HG03025 (cell line): ENCODE data around the gene ADGRG1.

ENCODE experiments used
- ATAC-seq: cut with Tn5 transposase; IDR thresholded peaks from one replicate; pipeline ENCODE4 v1.9.1; 2021; ENCODE audit warnings: mild to moderate bottlenecking, moderate library complexity; ENCODE audit not compliant: unreplicated experiment, low FRiP score

Gene ADGRG1

GRCh38 chr16:57647136-57647875, 18.9 kb downstream of the ADGRG1 start:
- no peak for ATAC-seq

- no peak for ATAC-seq
Measured at GRCh38 chr16:57648125-57648524, 19.7 kb downstream of the ADGRG1 start.

DNA sequence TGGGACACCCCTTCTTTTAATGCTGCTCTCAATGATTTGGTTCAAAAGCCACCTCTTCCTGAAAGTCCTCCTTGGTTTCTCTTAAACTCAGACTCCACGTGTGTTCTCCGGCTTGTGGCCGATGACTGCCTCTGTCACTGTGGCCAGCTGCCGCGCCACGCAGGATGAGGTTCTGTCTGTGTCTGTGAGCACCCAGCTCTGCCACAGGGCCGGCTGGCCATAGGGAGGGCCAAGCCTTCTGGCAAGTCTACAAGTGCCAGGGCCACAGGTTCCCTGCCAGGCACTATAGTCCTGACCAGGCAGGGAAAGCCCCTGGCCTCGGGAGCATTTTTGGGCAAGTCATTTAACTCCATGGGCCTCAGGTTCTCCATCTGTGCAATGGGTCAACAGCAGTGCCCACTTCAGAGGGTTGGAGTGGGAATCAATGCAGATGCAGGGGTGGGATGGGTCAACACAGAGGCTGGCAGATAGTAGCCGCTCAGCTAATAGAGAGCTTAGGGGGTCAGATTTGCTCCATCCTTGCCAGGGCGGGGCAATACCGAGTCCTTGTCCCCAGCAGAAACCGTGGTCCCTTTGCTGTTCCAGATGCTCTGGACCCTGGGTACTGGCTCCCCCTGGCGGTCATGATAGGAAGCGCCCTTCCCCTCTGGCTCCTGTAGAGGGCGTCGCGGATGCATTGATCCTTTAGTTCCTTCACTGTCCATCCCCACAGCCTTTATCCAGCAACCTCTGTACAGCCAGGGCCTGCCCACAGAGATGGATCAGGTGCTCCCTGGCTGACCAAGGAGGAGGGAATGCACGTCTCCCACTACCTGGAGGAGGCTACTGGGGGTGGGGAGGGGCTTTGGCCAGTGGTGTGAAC, 20.4 kb downstream of the ADGRG1 start:
- peak; percentile 60 for ATAC-seq

DNA sequence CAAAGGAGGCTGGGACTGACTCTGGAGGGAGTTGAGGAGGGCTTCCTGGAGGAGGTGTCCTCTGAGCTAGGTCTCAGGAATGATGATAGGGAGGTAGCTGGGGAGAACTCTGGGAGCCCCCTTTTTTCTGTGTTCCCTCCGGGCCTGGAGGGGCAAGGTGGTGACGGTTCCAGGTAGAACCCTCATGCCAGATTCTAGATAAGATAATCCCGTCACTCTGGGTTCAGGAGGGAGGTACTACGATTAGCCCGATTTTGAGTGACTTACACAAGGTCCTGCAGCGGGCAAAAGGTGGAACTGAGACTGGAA, 21.0 kb downstream of the ADGRG1 start:
- no peak for ATAC-seq

GRCh38 chr16:57649846-57650245, 21.4 kb downstream of the ADGRG1 start:
- ATAC-seq = no peak

DNA sequence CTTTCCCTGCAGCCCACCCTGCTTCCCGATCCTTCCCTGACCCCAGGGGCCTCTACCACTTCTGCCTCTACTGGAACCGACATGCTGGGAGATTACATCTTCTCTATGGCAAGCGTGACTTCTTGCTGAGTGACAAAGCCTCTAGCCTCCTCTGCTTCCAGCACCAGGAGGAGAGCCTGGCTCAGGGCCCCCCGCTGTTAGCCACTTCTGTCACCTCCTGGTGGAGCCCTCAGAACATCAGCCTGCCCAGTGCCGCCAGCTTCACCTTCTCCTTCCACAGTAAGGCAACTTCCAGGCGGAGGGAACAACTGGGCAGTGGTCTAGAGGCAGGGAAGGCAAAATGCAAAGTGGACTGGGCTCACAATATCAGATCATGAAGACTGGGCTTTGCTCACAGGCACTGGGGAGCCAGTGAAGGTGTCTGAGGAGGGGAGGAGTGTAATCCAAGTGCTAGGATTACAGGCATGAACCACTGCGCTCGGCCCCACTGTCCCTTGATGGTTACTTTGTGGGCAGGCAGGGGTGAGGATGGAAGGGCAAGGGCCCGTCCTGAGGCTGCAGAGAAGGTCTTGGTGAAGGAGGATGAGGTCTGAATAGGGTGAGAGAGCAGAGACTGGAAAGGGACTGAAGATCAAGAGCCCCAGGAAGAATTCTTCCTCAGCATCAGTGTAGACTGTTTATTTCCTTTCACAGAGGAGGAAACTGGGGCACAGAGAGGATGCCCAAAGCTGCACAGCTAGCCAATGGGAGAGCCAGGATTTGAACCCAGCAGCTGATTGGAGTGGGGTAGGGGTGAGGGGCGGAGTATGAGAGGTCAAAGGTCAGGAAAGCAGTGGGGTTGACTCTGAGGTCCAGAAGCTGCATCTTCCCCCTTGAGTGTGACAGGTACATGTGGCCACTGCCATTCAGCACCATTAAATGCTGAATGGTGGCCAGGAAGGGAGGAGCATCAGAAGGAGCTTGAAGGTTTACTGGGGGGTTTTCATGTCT, 23.2 kb downstream of the ADGRG1 start:
- no peak for ATAC-seq

GRCh38 chr16:57652695-57653471, 24.5 kb downstream of the ADGRG1 start:
- ATAC-seq = no peak

- no peak for ATAC-seq
Measured at GRCh38 chr16:57653936-57654335, 25.5 kb downstream of the ADGRG1 start.

DNA sequence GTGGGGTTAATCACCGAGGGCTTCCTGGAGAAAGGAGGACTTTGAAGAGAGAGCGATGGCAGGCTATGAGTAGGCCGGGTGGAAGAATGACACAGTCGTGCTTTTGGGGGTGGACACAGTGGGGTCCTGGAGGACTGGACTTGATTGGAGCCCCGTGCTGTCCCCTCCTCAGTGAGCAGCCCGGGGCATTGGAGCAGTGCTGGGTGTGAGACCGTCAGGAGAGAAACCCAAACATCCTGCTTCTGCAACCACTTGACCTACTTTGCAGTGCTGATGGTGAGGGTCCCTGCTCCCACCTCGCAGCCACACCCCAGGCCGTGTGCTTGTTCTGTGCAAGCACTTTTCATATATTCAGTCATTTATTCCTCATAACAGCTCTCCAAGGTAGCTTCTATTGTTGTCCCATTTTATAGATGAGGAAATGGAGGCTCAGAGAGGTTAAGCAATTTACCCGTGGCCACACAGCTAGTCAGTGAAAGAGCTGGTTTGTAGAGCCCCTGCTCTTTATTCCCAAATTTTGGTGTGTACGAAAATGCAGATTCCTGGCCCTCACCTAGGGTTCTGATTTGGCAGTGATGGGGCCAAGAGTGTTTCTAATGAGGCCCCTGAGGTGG, 28.0 kb downstream of the ADGRG1 start:
- ATAC-seq = no peak

DNA sequence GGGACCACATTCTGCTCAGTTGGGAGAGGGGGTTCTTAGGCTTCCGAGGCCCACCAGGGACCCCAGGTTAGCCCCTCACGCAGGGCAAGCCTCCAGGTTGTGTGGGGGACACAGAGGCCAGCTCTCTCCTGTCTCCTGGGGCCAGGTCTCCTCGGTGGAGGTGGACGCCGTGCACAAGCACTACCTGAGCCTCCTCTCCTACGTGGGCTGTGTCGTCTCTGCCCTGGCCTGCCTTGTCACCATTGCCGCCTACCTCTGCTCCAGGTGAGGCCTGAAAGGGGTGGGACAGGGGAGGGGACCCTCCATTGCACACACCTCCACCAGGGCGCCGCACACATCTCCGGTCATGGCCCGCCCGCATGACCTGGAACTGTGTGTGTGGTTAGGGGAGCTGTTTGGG, 28.8 kb downstream of the ADGRG1 start:
- ATAC-seq = no peak

DNA sequence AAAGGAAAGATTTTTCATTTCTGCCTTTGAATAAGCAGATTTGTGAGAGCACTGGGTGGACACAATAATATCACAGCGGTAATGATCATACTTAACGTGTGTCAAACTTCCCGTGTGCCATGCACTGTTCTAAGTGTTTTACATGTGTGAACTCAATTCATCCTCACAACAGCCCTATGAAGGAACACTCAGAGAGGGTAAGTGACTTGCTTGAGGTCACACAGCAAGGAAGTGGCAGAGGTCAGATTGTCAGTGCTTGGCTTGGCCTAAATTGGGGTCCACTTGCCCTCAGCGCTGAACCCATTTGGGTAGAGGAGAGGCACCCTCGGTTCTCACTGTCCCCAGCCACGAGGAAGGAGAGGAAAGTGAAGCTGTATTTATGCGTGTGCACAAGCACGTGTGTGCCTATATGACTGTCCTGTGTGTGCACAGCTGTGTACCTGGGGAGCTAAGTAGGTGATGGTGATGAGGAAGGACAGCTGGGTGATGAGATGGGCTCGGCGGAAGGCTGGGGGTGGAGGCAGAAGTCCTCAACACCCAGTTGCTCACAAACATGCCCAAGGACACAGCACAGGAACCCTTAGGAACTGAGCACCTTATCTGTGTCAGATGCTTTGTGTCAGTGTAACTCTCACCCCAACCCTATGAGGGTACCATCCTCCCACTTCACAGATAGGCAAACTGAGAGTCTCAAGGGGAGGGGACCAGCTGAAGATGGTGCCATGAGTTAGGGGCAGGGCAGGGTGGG, 29.9 kb downstream of the ADGRG1 start:
- no peak for ATAC-seq

DNA sequence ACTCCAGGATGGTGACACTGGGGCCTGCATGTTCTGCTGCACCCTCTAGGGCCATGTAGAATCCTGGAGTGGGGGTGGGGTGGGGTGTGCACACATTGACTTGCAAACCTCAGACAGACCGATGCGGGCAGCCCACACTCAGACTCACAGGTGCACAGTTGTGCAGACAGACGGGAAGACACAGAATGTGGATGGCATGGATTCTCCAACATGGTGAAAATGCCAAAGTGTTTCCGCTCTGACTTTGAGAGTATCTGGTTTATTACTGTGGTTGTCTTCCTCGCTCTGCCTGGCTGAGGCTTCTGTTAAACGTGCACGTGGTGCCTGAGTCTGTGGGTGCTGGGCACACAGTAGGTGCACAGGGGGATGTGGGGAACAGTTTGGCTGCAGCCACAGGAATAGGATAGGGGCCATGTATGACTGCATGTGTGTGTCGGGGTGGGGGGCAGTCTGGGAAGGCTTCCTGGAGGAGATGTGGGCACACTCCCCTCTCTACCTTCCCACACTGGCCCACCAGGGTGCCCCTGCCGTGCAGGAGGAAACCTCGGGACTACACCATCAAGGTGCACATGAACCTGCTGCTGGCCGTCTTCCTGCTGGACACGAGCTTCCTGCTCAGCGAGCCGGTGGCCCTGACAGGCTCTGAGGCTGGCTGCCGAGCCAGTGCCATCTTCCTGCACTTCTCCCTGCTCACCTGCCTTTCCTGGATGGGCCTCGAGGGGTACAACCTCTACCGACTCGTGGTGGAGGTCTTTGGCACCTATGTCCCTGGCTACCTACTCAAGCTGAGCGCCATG, 30.6 kb downstream of the ADGRG1 start:
- no peak for ATAC-seq

DNA sequence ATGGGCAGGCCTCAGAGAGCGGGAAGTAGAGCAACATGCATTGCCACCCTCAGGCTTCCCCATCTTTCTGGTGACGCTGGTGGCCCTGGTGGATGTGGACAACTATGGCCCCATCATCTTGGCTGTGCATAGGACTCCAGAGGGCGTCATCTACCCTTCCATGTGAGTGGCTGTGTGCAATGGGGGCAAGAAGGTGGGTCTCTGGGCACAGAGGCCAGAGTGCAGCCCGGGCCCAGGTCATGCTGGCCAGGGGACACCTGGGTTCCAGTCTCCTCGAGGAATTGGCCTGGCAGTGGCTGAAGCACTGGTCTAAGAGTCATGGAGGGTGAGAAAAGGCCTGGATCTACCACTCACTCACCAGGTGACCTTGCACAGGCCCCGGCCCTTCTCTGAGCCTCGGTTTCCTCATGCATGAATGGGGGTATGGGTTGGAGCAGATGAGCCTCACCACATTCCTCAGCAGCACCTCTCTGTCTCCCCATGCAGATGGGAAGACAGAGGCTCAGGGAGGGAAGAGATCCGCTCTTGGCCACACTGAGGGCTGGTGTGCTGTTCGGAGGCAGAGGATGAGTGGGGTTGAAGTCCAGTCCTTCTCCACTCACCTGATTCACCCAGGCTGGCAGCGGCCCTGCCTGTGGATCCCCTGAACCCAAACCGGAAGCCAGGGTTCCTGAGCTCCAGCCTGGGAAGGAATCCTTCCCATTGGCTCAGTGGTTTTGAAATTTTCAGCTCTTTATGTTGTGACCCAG, 32.5 kb downstream of the ADGRG1 start:
- ATAC-seq = no peak

DNA sequence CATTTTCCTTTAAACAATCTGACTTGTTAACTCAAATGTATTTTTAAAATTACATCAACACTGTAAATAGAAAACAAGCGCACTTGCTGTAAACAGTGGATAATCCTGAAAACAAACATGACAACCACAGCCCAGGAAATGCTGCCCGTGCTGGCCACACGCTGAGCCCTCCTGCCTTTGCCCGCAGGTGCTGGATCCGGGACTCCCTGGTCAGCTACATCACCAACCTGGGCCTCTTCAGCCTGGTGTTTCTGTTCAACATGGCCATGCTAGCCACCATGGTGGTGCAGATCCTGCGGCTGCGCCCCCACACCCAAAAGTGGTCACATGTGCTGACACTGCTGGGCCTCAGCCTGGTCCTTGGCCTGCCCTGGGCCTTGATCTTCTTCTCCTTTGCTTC, 33.1 kb downstream of the ADGRG1 start:
- no peak for ATAC-seq

- no peak for ATAC-seq
Measured at GRCh38 chr16:57661936-57662906, 33.8 kb downstream of the ADGRG1 start.

- ATAC-seq = no peak
Measured at GRCh38 chr16:57663436-57663835, 35.0 kb downstream of the ADGRG1 start.
